ENCODE data around the gene IQCH. TPM values are rescaled to one million over a fixed set of nuclear protein-coding genes. Genes with fewer than 3 reads are reported as not detected.

IQCH gene
- total and polyA plus RNA-seq, 9 of the 15 experiments (the other 6 are each of a cell fraction or from before 2014, with no cell fraction given) = 1.8 to 3.9 (median 2.7) TPM

DNA sequence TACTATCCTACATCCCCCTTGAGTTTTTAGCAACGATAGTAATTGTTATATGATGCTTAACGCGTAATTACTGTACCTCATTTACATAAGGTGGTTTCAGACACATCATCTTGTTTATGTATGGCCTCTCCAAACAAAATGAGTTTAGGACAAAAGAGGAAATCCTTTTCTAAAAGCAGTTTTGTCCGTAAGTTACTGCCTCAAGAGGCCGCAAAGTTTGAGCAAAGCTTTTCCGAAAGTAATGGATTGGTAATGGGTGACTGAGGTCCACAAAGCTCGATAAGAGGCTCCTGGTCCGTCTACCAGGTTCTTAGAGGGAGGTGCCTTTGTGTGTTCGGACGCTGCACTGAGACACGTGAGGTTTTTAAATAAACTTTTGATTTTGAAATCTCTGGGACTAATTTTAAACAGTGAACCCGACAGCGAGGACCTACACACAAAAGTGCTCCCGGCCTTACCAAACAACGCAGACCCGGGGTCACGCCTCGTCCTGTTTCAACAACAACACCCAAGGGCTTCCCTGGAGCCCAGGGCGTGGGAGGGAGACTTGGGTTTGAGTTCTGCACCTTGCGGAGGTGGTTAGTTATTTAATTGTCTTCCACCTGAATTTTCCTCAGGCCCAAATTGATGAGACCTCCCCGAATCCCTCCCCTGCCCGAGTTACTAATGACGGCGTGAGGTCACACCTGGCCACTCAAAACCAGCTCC lies 265.9 kb downstream of the IQCH start (continued):
- TF ChIP-seq PBX2 (CRISPR knock-in tag; IDR thresholded peaks at IDR 0.05; ENCODE audit: low read depth) (no peak), PBX2 (tag; conservative IDR thresholded peaks at IDR 0.05; ENCODE audit: low read depth) (no peak), HNRNPH1 (optimal IDR thresholded peaks at IDR 0.05; ENCODE audit: low read depth, low read length) (no peak), GTF2A2 (tag; IDR thresholded peaks at IDR 0.05) (no peak), IFI16 (CRISPR knock-in tag; IDR thresholded peaks at IDR 0.05) (no peak), U2AF1 (optimal IDR thresholded peaks at IDR 0.05; ENCODE audit: low read depth, low read length) (no peak), ZMIZ1 (IDR thresholded peaks at IDR 0.05; ENCODE audit: low read depth in 2 of 2, low read length in 2 of 2) (no peak), BCOR (IDR thresholded peaks at IDR 0.05) (0 out of 2 replicates have a peak, but pooled peaks have one; percentile 43), TSC22D4 (tag; IDR thresholded peaks at IDR 0.05) (no peak), TAF15 (IDR thresholded peaks at IDR 0.05; ENCODE audit: low read depth, low read length) (no peak), PML (IDR thresholded peaks at IDR 0.05; ENCODE audit: low read length) (peak; percentile 21; the same call in 1 of the 2 replicates)
- TF ChIP-seq, protein P1, sequence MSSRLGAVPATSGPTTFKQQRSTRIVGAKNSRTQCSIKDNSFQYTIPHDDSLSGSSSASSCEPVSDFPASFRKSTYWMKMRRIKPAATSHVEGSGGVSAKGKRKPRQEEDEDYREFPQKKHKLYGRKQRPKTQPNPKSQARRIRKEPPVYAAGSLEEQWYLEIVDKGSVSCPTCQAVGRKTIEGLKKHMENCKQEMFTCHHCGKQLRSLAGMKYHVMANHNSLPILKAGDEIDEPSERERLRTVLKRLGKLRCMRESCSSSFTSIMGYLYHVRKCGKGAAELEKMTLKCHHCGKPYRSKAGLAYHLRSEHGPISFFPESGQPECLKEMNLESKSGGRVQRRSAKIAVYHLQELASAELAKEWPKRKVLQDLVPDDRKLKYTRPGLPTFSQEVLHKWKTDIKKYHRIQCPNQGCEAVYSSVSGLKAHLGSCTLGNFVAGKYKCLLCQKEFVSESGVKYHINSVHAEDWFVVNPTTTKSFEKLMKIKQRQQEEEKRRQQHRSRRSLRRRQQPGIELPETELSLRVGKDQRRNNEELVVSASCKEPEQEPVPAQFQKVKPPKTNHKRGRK (tag; IDR thresholded peaks at IDR 0.05) = no peak
- TF ChIP-seq, protein P2, sequence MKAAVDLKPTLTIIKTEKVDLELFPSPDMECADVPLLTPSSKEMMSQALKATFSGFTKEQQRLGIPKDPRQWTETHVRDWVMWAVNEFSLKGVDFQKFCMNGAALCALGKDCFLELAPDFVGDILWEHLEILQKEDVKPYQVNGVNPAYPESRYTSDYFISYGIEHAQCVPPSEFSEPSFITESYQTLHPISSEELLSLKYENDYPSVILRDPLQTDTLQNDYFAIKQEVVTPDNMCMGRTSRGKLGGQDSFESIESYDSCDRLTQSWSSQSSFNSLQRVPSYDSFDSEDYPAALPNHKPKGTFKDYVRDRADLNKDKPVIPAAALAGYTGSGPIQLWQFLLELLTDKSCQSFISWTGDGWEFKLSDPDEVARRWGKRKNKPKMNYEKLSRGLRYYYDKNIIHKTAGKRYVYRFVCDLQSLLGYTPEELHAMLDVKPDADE (conservative IDR thresholded peaks at IDR 0.05; ENCODE audit: control insufficient read depth, low read depth, low read length) = no peak
- TF ChIP-seq, protein P3, sequence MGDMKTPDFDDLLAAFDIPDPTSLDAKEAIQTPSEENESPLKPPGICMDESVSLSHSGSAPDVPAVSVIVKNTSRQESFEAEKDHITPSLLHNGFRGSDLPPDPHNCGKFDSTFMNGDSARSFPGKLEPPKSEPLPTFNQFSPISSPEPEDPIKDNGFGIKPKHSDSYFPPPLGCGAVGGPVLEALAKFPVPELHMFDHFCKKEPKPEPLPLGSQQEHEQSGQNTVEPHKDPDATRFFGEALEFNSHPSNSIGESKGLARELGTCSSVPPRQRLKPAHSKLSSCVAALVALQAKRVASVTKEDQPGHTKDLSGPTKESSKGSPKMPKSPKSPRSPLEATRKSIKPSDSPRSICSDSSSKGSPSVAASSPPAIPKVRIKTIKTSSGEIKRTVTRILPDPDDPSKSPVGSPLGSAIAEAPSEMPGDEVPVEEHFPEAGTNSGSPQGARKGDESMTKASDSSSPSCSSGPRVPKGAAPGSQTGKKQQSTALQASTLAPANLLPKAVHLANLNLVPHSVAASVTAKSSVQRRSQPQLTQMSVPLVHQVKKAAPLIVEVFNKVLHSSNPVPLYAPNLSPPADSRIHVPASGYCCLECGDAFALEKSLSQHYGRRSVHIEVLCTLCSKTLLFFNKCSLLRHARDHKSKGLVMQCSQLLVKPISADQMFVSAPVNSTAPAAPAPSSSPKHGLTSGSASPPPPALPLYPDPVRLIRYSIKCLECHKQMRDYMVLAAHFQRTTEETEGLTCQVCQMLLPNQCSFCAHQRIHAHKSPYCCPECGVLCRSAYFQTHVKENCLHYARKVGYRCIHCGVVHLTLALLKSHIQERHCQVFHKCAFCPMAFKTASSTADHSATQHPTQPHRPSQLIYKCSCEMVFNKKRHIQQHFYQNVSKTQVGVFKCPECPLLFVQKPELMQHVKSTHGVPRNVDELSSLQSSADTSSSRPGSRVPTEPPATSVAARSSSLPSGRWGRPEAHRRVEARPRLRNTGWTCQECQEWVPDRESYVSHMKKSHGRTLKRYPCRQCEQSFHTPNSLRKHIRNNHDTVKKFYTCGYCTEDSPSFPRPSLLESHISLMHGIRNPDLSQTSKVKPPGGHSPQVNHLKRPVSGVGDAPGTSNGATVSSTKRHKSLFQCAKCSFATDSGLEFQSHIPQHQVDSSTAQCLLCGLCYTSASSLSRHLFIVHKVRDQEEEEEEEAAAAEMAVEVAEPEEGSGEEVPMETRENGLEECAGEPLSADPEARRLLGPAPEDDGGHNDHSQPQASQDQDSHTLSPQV (IDR thresholded peaks at IDR 0.05) = no peak

Data from K562 (cell line).